NCI-H187 (cell line): ENCODE measurements around the gene SUMO3.

Source experiments
- DNase-seq, 2 experiments: peaks; one replicate each; lab custom pipeline; 2025; lab: John Stamatoyannopoulos, UW

The SUMO3 gene

GRCh38 chr21:44828362-44829056 lies 10.6 kb upstream of the SUMO3 start:
- no peak for DNase-seq

- DNase-seq = no peak
Measured at GRCh38 chr21:44823179-44823660, 5.4 kb upstream of the SUMO3 start.

- DNase-seq = no peak
Measured at GRCh38 chr21:44822484-44823178, 4.8 kb upstream of the SUMO3 start.

GRCh38 chr21:44820851-44821250 lies 3.0 kb upstream of the SUMO3 start:
- no peak for DNase-seq

GRCh38 chr21:44819283-44820243 lies 1.7 kb upstream of the SUMO3 start:
- DNase-seq = no peak

- no peak for DNase-seq
Measured at GRCh38 chr21:44818640-44819011, 764 bp upstream of the SUMO3 start.

- peak; percentile 79 to 87 for DNase-seq
Measured at GRCh38 chr21:44817506-44817880, 369 bp downstream of the SUMO3 start.

- no peak for DNase-seq
Measured at GRCh38 chr21:44816761-44817505, 929 bp downstream of the SUMO3 start.

GRCh38 chr21:44815852-44816628 lies 1.8 kb downstream of the SUMO3 start:
- no peak for DNase-seq

- no peak for DNase-seq
Measured at GRCh38 chr21:44815225-44815624, 2.6 kb downstream of the SUMO3 start.

- no peak for DNase-seq
Measured at GRCh38 chr21:44814498-44815023, 3.3 kb downstream of the SUMO3 start.

GRCh38 chr21:44813727-44814126 lies 4.1 kb downstream of the SUMO3 start:
- DNase-seq = no peak

- DNase-seq = no peak
Measured at GRCh38 chr21:44813149-44813548, 4.7 kb downstream of the SUMO3 start.

- DNase-seq = no peak
Measured at GRCh38 chr21:44812640-44813039, 5.2 kb downstream of the SUMO3 start.

GRCh38 chr21:44810779-44811178 lies 7.1 kb downstream of the SUMO3 start:
- DNase-seq = no peak

GRCh38 chr21:44805859-44806258 lies 12.0 kb downstream of the SUMO3 start:
- no peak for DNase-seq

- DNase-seq = no peak
Measured at GRCh38 chr21:44805226-44805625, 12.6 kb downstream of the SUMO3 start.

GRCh38 chr21:44804762-44805161 lies 13.1 kb downstream of the SUMO3 start:
- no peak for DNase-seq

- DNase-seq = no peak
Measured at GRCh38 chr21:44803651-44804050, 14.2 kb downstream of the SUMO3 start.

- no peak for DNase-seq
Measured at GRCh38 chr21:44802396-44803153, 15.3 kb downstream of the SUMO3 start.
